GM12878 (cell line): ENCODE results near the gene MPC2. TPM values are rescaled to one million over a fixed set of nuclear protein-coding genes. Genes with fewer than 3 reads are reported as not detected.

ENCODE experiments used
- ATAC-seq: fragments of 200-7000 bp; cut with Tn5 transposase; 3 replicates; pipeline ENCODE4 v1.9.1; 2020; ENCODE audit warnings: mild to moderate bottlenecking, moderate library complexity
- BruUV-seq: library from RNA; stranded (reverse); fragments of 400-500 nt; replicated peaks from 2 replicates; lab custom pipeline; 2021; lab: Mats Ljungman, UMichigan
- CTCF ChIA-PET: fragments of 300-600 bp; sonication (Branson Sonifier 250); formaldehyde crosslinking; extraction: SDS; loops from one replicate; lab custom pipeline; 2021; ENCODE audit warnings: inconsistent platforms; lab: Yijun Ruan, JAX
- POLR2A ChIA-PET: fragments of 350-600 bp; formaldehyde crosslinking; extraction: SDS; loops from one replicate; lab custom pipeline; 2021; ENCODE audit warnings: inconsistent platforms; lab: Charles Lee
- RAD21 ChIA-PET: fragments of 300-600 bp; sonication (Branson Sonifier 250); formaldehyde crosslinking; loops from one replicate; lab custom pipeline; 2023; ENCODE audit warnings: antibody characterized with exemption; ENCODE audit not compliant: unreplicated experiment; lab: Charles Lee
- SMC1A ChIA-PET: fragments of 300-600 bp; sonication (Branson Sonifier 250); formaldehyde crosslinking; loops from one replicate; lab custom pipeline; 2023; ENCODE audit not compliant: unreplicated experiment, uncharacterized antibody; lab: Charles Lee
- DNase-seq: peaks from one replicate; pipeline ENCODE4 v3.0.0-alpha.2; 2011; ENCODE audit warnings: low read depth, low spot score
- FAIRE-seq: peaks from 3 replicates; lab custom pipeline; 2011; peaks lifted over from hg19 to GRCh38; lab: Jason Lieb, UNC
- H2AFZ ChIP-seq: 2 replicates; pipeline ENCODE4 v1.6.0; 2011; ENCODE audit warnings: low read depth, low read length, control low read depth; ENCODE audit not compliant: control insufficient read depth
- H3K27ac ChIP-seq: 2 replicates; pipeline ENCODE4 v1.5.1; 2011; ENCODE audit warnings: control low read depth; ENCODE audit not compliant: control insufficient read depth, insufficient read depth
- H3K27me3 ChIP-seq, 2 experiments: replicated peaks in 1 of 2; 2 replicates each; pipeline versions ENCODE4 v1.6.0 to v1.6.1; 2011; ENCODE audit warnings: low read length in 1 of 2; ENCODE audit not compliant: control insufficient read depth in 2 of 2, insufficient read depth in 2 of 2
- H3K36me3 ChIP-seq, 2 experiments: 2 replicates each; pipeline ENCODE4 v1.5.1; 2011; ENCODE audit warnings: low read length in 1 of 2; ENCODE audit not compliant: control insufficient read depth in 2 of 2, insufficient read depth in 2 of 2
- H3K4me1 ChIP-seq: 2 replicates; pipeline ENCODE4 v1.6.1; 2011; ENCODE audit warnings: mild to moderate bottlenecking, low read length, moderate library complexity, mixed read lengths; ENCODE audit not compliant: control insufficient read depth, insufficient read depth
- H3K4me2 ChIP-seq: 2 replicates; pipeline ENCODE4 v1.6.0; 2011; ENCODE audit warnings: control low read depth; ENCODE audit not compliant: control insufficient read depth, insufficient read depth
- H3K4me3 ChIP-seq: fragments of 200-600 bp; sonication (generic); 2 replicates; pipeline ENCODE4 v1.5.1; 2016
- H3K79me2 ChIP-seq: 2 replicates; pipeline ENCODE4 v1.6.0; 2011; ENCODE audit warnings: low read length; ENCODE audit not compliant: control insufficient read depth, insufficient read depth
- H3K9ac ChIP-seq: 2 replicates; pipeline ENCODE4 v1.8.0; 2011; ENCODE audit warnings: low read length, control low read depth, mixed read lengths; ENCODE audit not compliant: control insufficient read depth, insufficient read depth
- H3K9me3 ChIP-seq: replicated peaks from 3 replicates; pipeline ENCODE4 v1.5.1; 2011; ENCODE audit warnings: mild to moderate bottlenecking, low read length; ENCODE audit not compliant: control insufficient read depth, insufficient read depth
- H4K20me1 ChIP-seq: 2 replicates; pipeline ENCODE4 v1.6.0; 2011; ENCODE audit not compliant: control insufficient read depth, insufficient read depth
- CBFB ChIP-seq: IDR thresholded peaks from 2 replicates; pipeline ENCODE4 v1.6.1; 2016; ENCODE audit warnings: antibody characterized with exemption, low read depth
- E2F8 ChIP-seq: fragments of 450-650 bp; IDR thresholded peaks from 2 replicates; pipeline ENCODE4 v1.6.1; 2018; ENCODE audit warnings: mild to moderate bottlenecking, low read depth, moderate library complexity; ENCODE audit not compliant: partially characterized antibody
- EP300 ChIP-seq, 2 experiments: fragments of 150-350 bp in 1 of 2; IDR thresholded peaks; 2 replicates each; pipeline ENCODE4 v1.6.1; 2011 to 2012; ENCODE audit warnings: low read depth in 2 of 2, low read length in 2 of 2, borderline replicate concordance in 1 of 2, improper control_type of control experiment in 1 of 2, inconsistent platforms in 1 of 2; ENCODE audit not compliant: control insufficient read depth in 1 of 2
- FOS ChIP-seq: IDR thresholded peaks from 3 replicates; pipeline ENCODE4 v1.6.1; 2011; ENCODE audit warnings: borderline replicate concordance; ENCODE audit not compliant: insufficient read length; ENCODE audit errors: extremely low read depth
- GABPA ChIP-seq: IDR thresholded peaks from 2 replicates; pipeline ENCODE4 v1.6.1; 2014; ENCODE audit warnings: antibody characterized with exemption, low read depth, mild to moderate bottlenecking, inconsistent platforms
- IRF5 ChIP-seq: fragments of 450-650 bp; IDR thresholded peaks from 2 replicates; pipeline ENCODE4 v1.6.1; 2017; ENCODE audit warnings: borderline replicate concordance
- KLF5 ChIP-seq: fragments of 450-650 bp; IDR thresholded peaks from 2 replicates; pipeline ENCODE4 v1.6.1; 2014; ENCODE audit warnings: mild to moderate bottlenecking; ENCODE audit not compliant: partially characterized antibody
- PAX8 ChIP-seq: fragments of 450-650 bp; IDR thresholded peaks from 2 replicates; pipeline ENCODE4 v1.6.1; 2017; ENCODE audit warnings: mild to moderate bottlenecking, moderate library complexity
- PKNOX1 ChIP-seq: fragments of 450-650 bp; IDR thresholded peaks from 2 replicates; pipeline ENCODE4 v1.6.1; 2016; ENCODE audit warnings: mild to moderate bottlenecking
- RUNX3 ChIP-seq: IDR thresholded peaks from 2 replicates; pipeline ENCODE4 v1.6.1; 2012; ENCODE audit warnings: low read length, inconsistent platforms
- STAT3 ChIP-seq: IDR thresholded peaks from 2 replicates; pipeline ENCODE4 v1.6.1; 2011; ENCODE audit warnings: low read depth, low read length, improper control_type of control experiment
- TAF1 ChIP-seq: IDR thresholded peaks from 2 replicates; pipeline ENCODE4 v1.6.1; 2011; ENCODE audit warnings: mild to moderate bottlenecking, low read depth, low read length, borderline replicate concordance
- TCF3 ChIP-seq: IDR thresholded peaks from 2 replicates; pipeline ENCODE4 v1.6.1; 2012; ENCODE audit warnings: low read depth, mild to moderate bottlenecking, low read length, borderline replicate concordance; ENCODE audit not compliant: insufficient read depth
- ZBTB33 ChIP-seq: fragments of 450-650 bp; IDR thresholded peaks from 2 replicates; pipeline ENCODE4 v1.6.1; 2017; ENCODE audit warnings: mild to moderate bottlenecking
- ZSCAN29 ChIP-seq: fragments of 450-650 bp; IDR thresholded peaks from 2 replicates; pipeline ENCODE4 v1.6.1; 2017; ENCODE audit warnings: mild to moderate bottlenecking, moderate library complexity
- WGBS: methylation state at CpG from one replicate; pipeline ENCODE4 v1.1.6; 2016; ENCODE audit warnings: low lambda C conversion rate; ENCODE audit not compliant: insufficient replicate concordance, insufficient coverage; ENCODE audit errors: missing lambda C conversion rate; 5-methylcytosine and 5-hydroxymethylcytosine counted together
- in situ Hi-C: fragments of 300-500 bp; cut with MboI; formaldehyde crosslinking; loops from 9 replicates; pipeline ENCODE4 v1.14.3; 2018; ENCODE audit warnings: mixed read lengths
- intact Hi-C: fragments of 100-400 bp; cut with micrococcal nuclease; formaldehyde crosslinking; loops from one replicate; pipeline ENCODE4 v1.14.2; 2022; ENCODE audit not compliant: unreplicated experiment
- polyA plus RNA-seq, 11 experiments: library from polyadenylated mRNA; depleted of rRNA in 4 of 11; unstranded in 6 of 11; stranded (reverse) in 5 of 11; fragments of >200 nt; fragmentation: Nextera tagmentation in 4 of 11; fragmentation: Illumina TruSeq in 1 of 11; extraction: Ambion mirVana in 4 of 11; extraction: Trizol in 1 of 11; gene quantifications; 1 replicate in 1 of 11; 2 replicates in 10 of 11; pipeline versions ENCODE4 v1.2.1 to v1.2.3, GENCODE V29; 2011 to 2016; ENCODE audit warnings: inconsistent platforms in 2 of 11, missing spikeins in 2 of 11, low read depth in 1 of 11
- total RNA-seq, 4 experiments: library from RNA; depleted of rRNA in 3 of 4; stranded (reverse); fragments of >200 nt in 3 of 4; fragmentation: Illumina TruSeq in 1 of 4; extraction: Trizol in 1 of 4; gene quantifications; 2 replicates each; pipeline versions ENCODE4 v1.2.1 to v1.2.3, GENCODE V29; 2013 to 2021
- TF ChIP-seq, protein P1 (sequence below): IDR thresholded peaks from 2 replicates; pipeline ENCODE4 v1.6.1; 2011; ENCODE audit warnings: mild to moderate bottlenecking, low read depth, low read length, moderate library complexity; ENCODE audit not compliant: insufficient replicate concordance

The MPC2 gene
- total and polyA plus RNA-seq, 10 of the 15 experiments (the other 5 are each of a cell fraction or from before 2014, with no cell fraction given), result 22.5 to 164 (median 63.3) TPM

- Histone ChIP-seq H4K20me1 (no peaks in the 10 kb centered on the region), H3K9me3 (no peaks in the 10 kb centered on the region), H3K4me1 (no peaks in the 10 kb centered on the region), H3K4me3 (no peak overlapping the region), H3K9ac (no peak overlapping the region), H3K36me3 (no peaks in the 10 kb centered on the region), H3K79me2 (no peaks in the 10 kb centered on the region), H2AFZ (no peak overlapping the region), H3K27ac (no peak overlapping the region), H3K27me3 (no peaks in the 10 kb centered on the region), H3K4me2 (no peak overlapping the region)
- SMC1A ChIA-PET, result no interaction called here
- RAD21 ChIA-PET, result no interaction called here
- intact Hi-C loops, result no loop called here
- DNase-seq (no peak), ATAC-seq (no peak), FAIRE-seq (no peak)
- POLR2A ChIA-PET, result interaction anchor here (0.6 kb wide), 1 partner anchor 40 kb away, joined by 5 read pairs; no protein-coding TSS in a partner anchor
- CTCF ChIA-PET, result interaction anchor here (0.9 to 1.0 kb wide), 2 partner anchors 203 to 279 kb away, joined by 3 to 4 read pairs; no protein-coding TSS in a partner anchor
- 0% methylated on average over 1 of the region's 1 CpG for WGBS
- TF ChIP-seq TCF3 (no peak), IRF5 (no peak), EP300 (IDR thresholded peaks at IDR 0.05; ENCODE audit: borderline replicate concordance in 1 of 2, control insufficient read depth in 1 of 2, low read depth in 2 of 2, low read length in 2 of 2) (no peak), KLF5 (no peak), FOS (no peak), ZBTB33 (no peak), GABPA (no peak), ZSCAN29 (no peak), RUNX3 (no peak), CBFB (no peak), PAX8 (no peak), TAF1 (no peak), STAT3 (no peak), PKNOX1 (no peak), E2F8 (no peak)
- TF ChIP-seq, protein P1, sequence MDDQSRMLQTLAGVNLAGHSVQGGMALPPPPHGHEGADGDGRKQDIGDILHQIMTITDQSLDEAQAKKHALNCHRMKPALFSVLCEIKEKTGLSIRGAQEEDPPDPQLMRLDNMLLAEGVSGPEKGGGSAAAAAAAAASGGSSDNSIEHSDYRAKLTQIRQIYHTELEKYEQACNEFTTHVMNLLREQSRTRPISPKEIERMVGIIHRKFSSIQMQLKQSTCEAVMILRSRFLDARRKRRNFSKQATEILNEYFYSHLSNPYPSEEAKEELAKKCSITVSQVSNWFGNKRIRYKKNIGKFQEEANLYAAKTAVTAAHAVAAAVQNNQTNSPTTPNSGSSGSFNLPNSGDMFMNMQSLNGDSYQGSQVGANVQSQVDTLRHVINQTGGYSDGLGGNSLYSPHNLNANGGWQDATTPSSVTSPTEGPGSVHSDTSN, result no peak
- in situ Hi-C loops, result no loop called here
- no TSS peak for BruUV-seq
Measured at GRCh38 chr1:167879508-167879907, 57.4 kb downstream of the MPC2 start.
